ENCODE data around the gene WDR62. TPM values are rescaled to one million over a fixed set of nuclear protein-coding genes. Genes with fewer than 3 reads are reported as not detected.

WDR62 gene
- total RNA-seq, 3 donors from 2014 or later (not counting 1 experiment from before 2014, with no cell fraction given): 3.9 to 5.9 (median 4.8) TPM

- H3K4me3 Mint-ChIP-seq: peak overlapping the region; percentile 98
- Histone ChIP-seq H3K9me3 (ENCODE audit: control insufficient read depth, insufficient read depth, low read length) (no peaks in the 10 kb centered on the region), H3K4me3 (ENCODE audit: low read length) (peak overlapping the region; percentile 85), H3K36me3 (ENCODE audit: control insufficient read depth, insufficient read depth, low read length) (no peaks in the 10 kb centered on the region), H3K4me1 (ENCODE audit: control insufficient read depth, insufficient read depth, low read length) (peaks cover 30% of the 10 kb centered on the region), H3K27me3 (ENCODE audit: control insufficient read depth, insufficient read depth, low read length) (no peaks in the 10 kb centered on the region), H3K27ac (ENCODE audit: low read length) (peak overlapping the region; percentile 89)
- peaks cover 35 to 52% of the 10 kb centered on the region in 2 donors for H3K4me1 Mint-ChIP-seq
- H3K27ac Mint-ChIP-seq: peak overlapping the region; percentile 95 to 99
- DNase-seq (no peak), ATAC-seq (no peak)
- H3K36me3 Mint-ChIP-seq: no peaks in the 10 kb centered on the region
- no peak for TF ChIP-seq CTCF (IDR thresholded peaks at IDR 0.05)
- no peaks in the 10 kb centered on the region for H3K9me3 Mint-ChIP-seq
- WGBS (ENCODE audit: insufficient coverage): 30% methylated on average over 13 of the region's 15 CpGs
- H3K27me3 Mint-ChIP-seq (ENCODE audit: low read depth in 2 of 2): no peaks in the 10 kb centered on the region
- intact Hi-C loops (cut with micrococcal nuclease): loop anchor here (1.0 kb wide), 2 partner anchors 18 to 41 kb away; partner anchors contain the start of genes SDHAF1, THAP8 and WDR62
These were observed 41.3 kb upstream of the WDR62 start for GRCh38 chr19:36013280-36014011.

- H3K4me1 Mint-ChIP-seq: peaks cover 35 to 46% of the 10 kb centered on the region in 2 donors
These were observed 40.4 kb upstream of the WDR62 start, which contains the start of gene ALKBH6 for GRCh38 chr19:36014012-36014924. TSS of gene ALKBH6 (minus strand) at chr19:36014213. CDS start at chr19:36013397, 816 bp downstream.

GRCh38 chr19:36019061-36019670 lies 35.5 kb upstream of the WDR62 start:
- no peak overlapping the region for H3K27ac ChIP-seq (ENCODE audit: low read length)
- no peak for ATAC-seq
- intact Hi-C loops (cut with micrococcal nuclease): no loop called here
- Mint-ChIP-seq H3K27me3 (ENCODE audit: low read depth in 2 of 2) (no peaks in the 10 kb centered on the region), H3K27ac (no peak overlapping the region), H3K9me3 (no peaks in the 10 kb centered on the region), H3K4me3 (no peak overlapping the region), H3K4me1 (peaks cover 13 to 18% of the 10 kb centered on the region in 2 donors), H3K36me3 (no peaks in the 10 kb centered on the region)
- no peak overlapping the region for H3K4me3 ChIP-seq (ENCODE audit: low read length)
- TF ChIP-seq CTCF (IDR thresholded peaks at IDR 0.05): no peak
- WGBS (ENCODE audit: insufficient coverage): 93% methylated on average over 22 of the region's 22 CpGs
- no peaks in the 10 kb centered on the region for H3K9me3 ChIP-seq (ENCODE audit: control insufficient read depth, insufficient read depth, low read length)
- no peaks in the 10 kb centered on the region for H3K27me3 ChIP-seq (ENCODE audit: control insufficient read depth, insufficient read depth, low read length)
- peaks cover 7% of the 10 kb centered on the region for H3K4me1 ChIP-seq (ENCODE audit: control insufficient read depth, insufficient read depth, low read length)
- no peak for DNase-seq
- H3K36me3 ChIP-seq (ENCODE audit: control insufficient read depth, insufficient read depth, low read length): peaks cover 5% of the 10 kb centered on the region

More at GRCh38 chr19:36014012-36014924, 40.4 kb upstream of the WDR62 start, which contains the start of gene ALKBH6:
- Histone ChIP-seq H3K27ac (ENCODE audit: low read length) (peak within 1 kb of the TSS; percentile 89), H3K27me3 (ENCODE audit: control insufficient read depth, insufficient read depth, low read length) (no peaks in the 10 kb centered on the region), H3K9me3 (ENCODE audit: control insufficient read depth, insufficient read depth, low read length) (no peaks in the 10 kb centered on the region), H3K36me3 (ENCODE audit: control insufficient read depth, insufficient read depth, low read length) (no peaks in the 10 kb centered on the region), H3K4me1 (ENCODE audit: control insufficient read depth, insufficient read depth, low read length) (peaks cover 23% of the 10 kb centered on the region), H3K4me3 (ENCODE audit: low read length) (peak within 1 kb of the TSS; percentile 85)
- no peak for TF ChIP-seq CTCF (IDR thresholded peaks at IDR 0.05)
- intact Hi-C loops (cut with micrococcal nuclease): loop anchor here (1.0 kb wide), 2 partner anchors 19 to 40 kb away; partner anchors contain the start of genes SDHAF1, THAP8 and WDR62
- H3K27ac Mint-ChIP-seq: peak within 1 kb of the TSS; percentile 95 to 99
- H3K4me3 Mint-ChIP-seq: peak within 1 kb of the TSS; percentile 98
- H3K27me3 Mint-ChIP-seq (ENCODE audit: low read depth in 2 of 2): no peaks in the 10 kb centered on the region
- H3K36me3 Mint-ChIP-seq: no peaks in the 10 kb centered on the region
- 2% methylated on average over 42 of the region's 42 CpGs for WGBS (ENCODE audit: insufficient coverage)
- peak; percentile 99 for DNase-seq
- peak; percentile 97 to 100 (median 97) for ATAC-seq
- H3K9me3 Mint-ChIP-seq: no peaks in the 10 kb centered on the region

Data from natural killer cell (primary cell).